ENCODE results near the gene NDUFA5.

The NDUFA5 gene

DNA sequence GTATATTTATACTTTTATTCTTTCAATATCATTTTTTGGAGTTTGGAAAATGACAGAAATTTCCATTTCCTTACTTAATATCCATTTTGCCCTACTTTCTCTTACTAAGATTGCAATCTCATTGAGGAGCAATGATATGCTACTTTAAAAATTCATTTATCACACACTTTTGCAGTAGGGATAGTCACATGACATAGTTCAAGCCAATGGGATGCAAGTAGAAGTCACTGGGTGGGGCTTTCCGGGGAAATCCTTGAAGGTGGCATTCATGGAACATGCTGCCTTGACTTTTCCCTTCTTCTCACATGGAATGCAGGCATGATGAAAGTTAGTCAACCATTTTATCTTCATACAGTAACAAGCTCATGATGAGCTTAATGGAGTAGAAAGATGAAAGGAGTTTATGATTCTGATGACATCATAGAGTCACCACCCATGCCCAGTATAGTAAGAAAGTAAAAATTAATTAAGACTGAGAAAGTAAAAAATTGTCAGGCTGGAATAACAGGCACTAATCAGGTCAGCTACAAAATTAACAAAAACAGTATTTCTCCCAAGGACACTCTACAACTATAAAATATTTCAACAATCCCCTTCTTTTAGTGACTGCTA lies 56.6 kb downstream of the NDUFA5 start:
- DNase-seq, result no peak

DNA sequence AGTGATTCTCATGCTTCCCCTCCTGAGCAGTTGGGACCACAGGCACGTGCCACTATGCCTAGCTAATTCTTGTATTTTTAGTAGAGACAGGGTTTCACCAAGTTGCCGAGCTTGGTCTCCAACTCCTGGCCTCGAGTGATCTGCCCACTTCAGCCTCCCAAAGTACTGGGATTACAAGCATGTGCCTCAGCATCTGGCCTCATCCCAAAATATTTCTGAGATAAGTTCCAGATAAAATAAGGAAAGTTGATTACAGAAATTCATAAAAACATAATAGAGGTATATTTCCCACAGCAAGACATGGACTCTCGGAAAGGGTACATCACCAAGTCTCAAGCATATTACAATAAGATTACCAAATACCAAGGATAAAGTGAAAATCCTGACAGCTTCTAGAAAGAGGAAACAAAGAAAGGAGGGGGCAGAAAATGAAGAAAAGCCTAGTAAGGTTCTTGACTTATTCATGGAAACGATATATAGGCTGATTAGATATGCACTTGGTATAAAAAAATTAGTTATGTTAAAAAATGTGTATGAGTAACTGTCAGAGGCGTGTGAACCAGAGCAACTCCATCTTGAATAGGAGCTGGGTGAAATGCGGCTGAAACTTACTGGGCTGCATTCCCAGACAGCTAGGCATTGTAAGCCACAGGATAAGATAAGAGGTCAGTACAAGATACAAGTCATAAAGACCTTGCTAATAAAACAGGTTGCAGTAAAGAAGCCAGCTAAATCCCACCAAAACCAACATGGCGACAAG lies 58.2 kb downstream of the NDUFA5 start:
- no peak for DNase-seq

DNA sequence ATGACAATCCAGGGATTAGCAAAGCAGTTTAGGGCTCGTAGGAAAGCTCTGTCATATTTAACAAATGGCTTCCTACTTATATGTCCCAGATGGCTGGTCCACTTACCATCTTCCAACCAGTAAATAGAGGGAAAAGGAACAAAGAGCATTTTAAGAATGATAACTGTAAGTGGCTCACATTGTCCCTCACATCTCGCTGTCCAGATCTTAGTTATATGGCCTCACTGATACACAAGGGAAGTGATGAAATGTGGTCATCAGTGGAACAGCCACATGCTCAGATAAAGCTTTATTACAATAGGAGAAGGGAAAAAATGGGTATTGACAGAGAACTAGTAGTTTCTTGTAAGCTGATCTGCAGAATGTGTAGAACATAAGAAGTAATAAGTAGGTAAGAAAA lies 59.0 kb downstream of the NDUFA5 start:
- no peak for DNase-seq

GRCh38 chr7:123498031-123498430 lies 59.6 kb downstream of the NDUFA5 start:
- no peak for DNase-seq

- DNase-seq, result peak; percentile 77
These were observed 63.3 kb downstream of the NDUFA5 start for GRCh38 chr7:123494193-123494796.

GRCh38 chr7:123492485-123492884 lies 65.1 kb downstream of the NDUFA5 start:
- DNase-seq, result peak; percentile 23
